Right ventricle myocardium inferior (tissue), 1 donor: ENCODE results near the gene PHF24. TPM values are rescaled to one million over a fixed set of nuclear protein-coding genes. Genes with fewer than 3 reads are reported as not detected.

Experiments
- ATAC-seq: fragments of 200-7000 bp; cut with Tn5 transposase; one replicate; pipeline ENCODE4 v1.9.1; 2020; ENCODE audit warnings: mild to moderate bottlenecking, moderate library complexity
- DNase-seq: peaks from one replicate; pipeline ENCODE4 v3.0.0; 2021; ENCODE audit errors: missing footprints
- intact Hi-C: fragments of 100-400 bp; cut with DNase I; formaldehyde crosslinking; loops from one replicate; pipeline ENCODE4 v1.11.0; 2022
- total RNA-seq: library from RNA; stranded (reverse); fragmentation: NEBNext Ultra II Directional; extraction: Animal tissue kit (Norgen Biotek cat#: 25700); gene quantifications from one replicate; pipeline ENCODE4 v1.2.1, GENCODE V29; 2021
- donor health status: DM: no; HTN: yes; CAD: no; lungs with severe emphysema.

The PHF24 gene
- total RNA-seq, 1 donor from 2014 or later = 0.22 TPM

DNA sequence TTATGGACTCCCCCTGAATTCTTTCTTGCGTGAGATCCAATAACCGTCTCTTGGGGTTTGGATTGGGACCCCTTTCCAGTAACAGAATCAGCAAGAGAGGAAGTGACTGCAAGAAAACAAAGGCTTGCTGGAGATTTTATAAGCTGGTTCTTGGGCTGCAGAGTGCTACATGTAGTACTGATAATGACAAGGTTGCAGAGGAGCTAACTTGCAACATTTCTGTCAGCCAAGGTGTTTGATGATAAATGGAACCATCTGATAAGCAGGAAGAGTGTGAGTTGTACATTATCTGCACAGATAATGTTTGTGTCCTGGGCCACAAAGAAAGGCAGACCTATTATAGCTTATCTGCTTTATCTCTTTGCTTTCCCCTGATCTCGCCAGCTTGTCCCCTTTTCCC is 68.6 kb downstream of the PHF24 start:
- ATAC-seq (no peak), DNase-seq (no peak)
- intact Hi-C loops = no loop called here

DNA sequence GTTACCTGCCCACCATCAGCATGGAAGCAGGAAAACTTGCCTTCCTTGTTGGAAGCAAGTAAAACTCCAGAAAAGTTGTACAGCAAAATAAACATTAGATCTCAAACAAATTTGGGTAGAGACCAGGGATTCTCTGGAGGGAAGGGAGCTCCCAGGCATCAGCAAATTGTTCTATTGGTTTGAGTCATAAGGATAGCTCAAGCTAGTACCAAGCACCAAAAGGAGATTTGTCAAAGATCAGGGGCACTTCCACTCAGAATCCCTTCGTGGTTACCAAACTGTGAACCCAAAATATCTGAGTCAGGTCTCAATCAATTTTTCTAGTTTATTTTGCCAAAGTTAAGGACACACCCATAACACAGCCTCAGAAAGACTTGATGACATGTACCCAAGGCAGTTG is 69.3 kb downstream of the PHF24 start:
- intact Hi-C loops = no loop called here
- no peak for ATAC-seq

DNA sequence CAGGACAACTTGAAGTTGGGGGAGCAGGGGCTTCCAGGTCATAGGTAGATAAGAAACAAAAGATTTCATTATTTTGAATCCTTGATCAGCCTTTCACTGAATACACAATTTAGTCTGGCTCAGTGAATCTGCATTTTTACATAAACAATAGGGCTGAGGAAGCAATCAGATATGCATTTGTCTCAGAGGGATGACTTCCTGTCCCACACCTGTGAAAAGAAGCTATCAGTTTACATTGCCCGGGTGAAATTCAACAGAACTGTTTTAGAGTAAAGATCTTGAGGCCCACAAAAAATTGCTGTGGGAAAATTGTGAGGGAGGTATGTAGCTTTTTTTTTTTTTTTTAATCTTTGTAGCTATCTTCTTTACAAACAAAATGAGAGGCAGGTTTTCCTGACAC is 69.8 kb downstream of the PHF24 start:
- intact Hi-C loops = no loop called here
- DNase-seq = no peak
- no peak for ATAC-seq

More for the DNA sequence above, 69.3 kb downstream of the PHF24 start:
- no peak for DNase-seq

DNA sequence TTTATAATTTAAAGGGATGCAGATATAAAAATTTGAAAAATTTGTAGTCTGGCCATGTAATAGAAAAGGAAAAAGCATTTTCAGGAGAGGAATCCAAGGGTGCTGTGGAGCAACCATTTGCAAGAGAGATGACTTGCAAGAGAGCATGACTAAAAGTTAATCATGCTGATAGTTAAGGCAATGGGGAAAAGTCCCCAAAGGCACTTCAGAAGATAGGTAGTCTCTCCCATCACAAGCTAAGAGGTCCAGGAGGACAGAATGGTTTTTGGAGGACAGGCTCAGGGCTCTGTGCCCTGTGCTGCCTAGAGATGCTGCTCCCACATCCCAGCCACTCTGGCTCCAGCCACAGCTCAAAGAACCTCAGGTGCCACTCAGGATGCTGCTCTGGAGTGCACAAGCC is 70.3 kb downstream of the PHF24 start:
- no peak for DNase-seq
- intact Hi-C loops = no loop called here
- ATAC-seq = no peak

DNA sequence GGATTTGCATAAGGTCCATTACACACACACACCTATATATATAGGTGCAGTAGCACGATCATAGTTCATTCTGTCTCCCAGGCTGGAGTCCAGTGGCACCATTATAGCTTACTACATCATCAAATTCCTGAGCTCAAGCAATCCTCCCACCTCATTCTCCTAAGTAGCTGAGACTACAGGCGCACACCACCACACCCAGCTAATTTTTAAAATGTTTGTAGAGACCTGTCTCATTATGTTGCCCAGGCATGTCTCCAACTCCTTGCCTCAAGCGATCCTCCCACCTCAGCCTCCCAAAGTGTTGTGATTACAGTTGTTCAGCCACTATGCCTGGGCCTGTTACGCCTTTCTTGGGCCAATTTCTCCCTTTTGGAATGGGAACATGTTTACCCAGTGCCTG is 71.2 kb downstream of the PHF24 start:
- intact Hi-C loops = no loop called here
- ATAC-seq = no peak
- DNase-seq = no peak

DNA sequence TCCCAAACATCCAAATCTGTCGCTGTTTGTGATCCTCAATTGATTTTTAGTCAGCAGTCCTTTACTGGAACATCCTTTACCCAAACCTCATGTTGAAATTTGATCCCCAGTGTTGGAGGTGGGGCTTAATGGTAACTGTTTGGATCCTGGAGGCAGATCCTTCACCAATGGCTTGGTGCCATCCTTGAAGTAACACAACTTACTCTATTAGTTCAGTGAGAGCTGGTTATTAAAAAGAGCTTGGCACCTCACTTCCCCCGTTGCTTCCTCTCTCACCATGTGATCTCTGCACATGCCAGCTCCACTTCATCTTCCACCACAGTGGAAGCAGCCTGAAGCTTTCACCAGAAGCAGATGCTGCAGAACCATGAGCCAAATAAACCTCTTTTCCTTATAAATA is 71.8 kb downstream of the PHF24 start:
- intact Hi-C loops = no loop called here
- DNase-seq (no peak), ATAC-seq (no peak)

Other genes starting within 250 kb of the PHF24 start
- gene CCL21, start 248.1 kb upstream of the PHF24 start, total RNA-seq = 12.4 TPM
- 66.5 TPM for gene DNAJB5, start 31.5 kb downstream of the PHF24 start, total RNA-seq
- gene VCP, start 114.3 kb downstream of the PHF24 start, total RNA-seq = 258 TPM
- gene FANCG, start 121.7 kb downstream of the PHF24 start, total RNA-seq = 4.2 TPM
- 8.5 TPM for gene PIGO, start 138.3 kb downstream of the PHF24 start, total RNA-seq
- gene STOML2, start 144.8 kb downstream of the PHF24 start, total RNA-seq = 156 TPM
- 15.5 TPM for gene ATOSB, start 157.6 kb downstream of the PHF24 start, total RNA-seq
- 27.4 TPM for gene UNC13B, start 203.7 kb downstream of the PHF24 start, total RNA-seq